Activated CD4-positive, alpha-beta T cell treated with anti-CD3 and anti-CD28 coated beads, Interleukin-2, amount 50 U/mL, for 16 hours (primary cell): ENCODE data around the gene GYG2.

Experiments used
- DNase-seq: peaks from one replicate; pipeline ENCODE4 v3.0.0-alpha.2; 2020

Gene GYG2

GRCh38 chrX:2819345-2820135 lies 9.2 kb upstream of the GYG2 start:
- no peak for DNase-seq

- DNase-seq = no peak
Measured at GRCh38 chrX:2820136-2820771, 8.5 kb upstream of the GYG2 start.

DNA sequence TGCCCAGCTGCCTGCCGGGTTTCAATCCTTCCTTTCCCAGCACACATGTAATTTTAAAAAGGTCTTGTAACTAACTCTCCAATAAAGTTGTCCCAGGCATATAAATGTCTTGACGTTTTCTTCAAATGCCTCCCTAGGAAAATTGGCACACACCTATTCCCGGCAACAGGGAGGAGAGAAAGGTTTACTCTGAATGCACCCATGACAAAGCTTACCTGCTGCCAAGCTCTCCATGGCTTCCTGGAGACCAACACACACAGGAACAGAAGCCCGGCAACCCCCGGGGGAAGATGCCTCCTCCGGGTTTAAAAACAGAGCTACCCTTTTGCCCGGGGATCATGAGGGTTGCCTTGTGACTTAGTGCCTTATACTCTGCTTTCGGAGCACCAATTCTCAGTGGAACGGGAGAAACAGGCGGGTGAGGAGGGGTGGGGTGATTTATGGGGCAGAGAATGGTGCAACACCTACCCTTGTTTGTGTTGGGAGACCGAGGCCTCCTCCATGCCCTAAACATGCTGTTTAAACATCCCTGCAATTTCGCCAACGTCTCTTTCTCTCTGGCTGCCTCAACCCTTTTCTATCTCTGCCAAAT lies 4.8 kb upstream of the GYG2 start:
- DNase-seq = no peak

- no peak for DNase-seq
Measured at GRCh38 chrX:2824886-2825285, 3.8 kb upstream of the GYG2 start.

GRCh38 chrX:2828959-2829411 lies 255 bp downstream of the GYG2 start:
- DNase-seq = no peak

- no peak for DNase-seq
Measured at GRCh38 chrX:2829469-2830246, 928 bp downstream of the GYG2 start.

- DNase-seq = no peak
Measured at GRCh38 chrX:2831471-2832228, 2.9 kb downstream of the GYG2 start.

DNA sequence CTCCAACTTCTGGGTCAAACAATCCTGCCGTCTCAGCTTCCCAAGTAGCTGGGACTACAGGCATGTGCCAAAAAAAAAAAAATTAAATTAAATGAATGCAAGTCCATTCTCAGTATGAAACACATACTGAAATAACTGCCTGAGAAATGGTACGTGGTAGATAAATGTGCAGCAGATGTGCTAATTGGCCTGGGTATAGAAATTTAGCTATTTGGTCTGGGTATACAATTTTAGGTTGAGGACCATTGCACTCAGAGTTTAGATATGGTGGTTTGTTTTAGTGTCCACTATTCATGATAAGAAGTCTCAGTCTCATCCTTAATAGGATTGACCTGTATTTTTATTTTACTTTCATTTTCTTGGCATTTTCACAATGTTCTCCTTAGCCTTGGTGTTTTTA lies 9.2 kb downstream of the GYG2 start:
- DNase-seq = no peak

DNA sequence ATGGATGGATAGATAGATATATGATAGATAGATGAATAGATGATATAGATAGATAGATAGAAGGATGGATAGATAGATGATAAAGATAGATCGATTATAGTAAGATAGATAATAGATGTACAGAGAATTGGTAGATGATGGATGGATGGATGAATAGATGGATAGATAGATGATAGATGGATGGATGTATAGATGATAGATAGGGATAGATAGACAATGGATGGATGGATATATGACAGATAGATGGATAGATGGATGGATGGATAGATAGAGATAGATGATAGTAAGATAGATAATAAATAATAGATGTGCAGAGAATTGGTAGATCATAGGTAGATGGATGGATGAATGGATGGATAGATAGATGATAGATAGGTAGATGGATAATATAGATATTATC lies 12.2 kb downstream of the GYG2 start:
- no peak for DNase-seq

DNA sequence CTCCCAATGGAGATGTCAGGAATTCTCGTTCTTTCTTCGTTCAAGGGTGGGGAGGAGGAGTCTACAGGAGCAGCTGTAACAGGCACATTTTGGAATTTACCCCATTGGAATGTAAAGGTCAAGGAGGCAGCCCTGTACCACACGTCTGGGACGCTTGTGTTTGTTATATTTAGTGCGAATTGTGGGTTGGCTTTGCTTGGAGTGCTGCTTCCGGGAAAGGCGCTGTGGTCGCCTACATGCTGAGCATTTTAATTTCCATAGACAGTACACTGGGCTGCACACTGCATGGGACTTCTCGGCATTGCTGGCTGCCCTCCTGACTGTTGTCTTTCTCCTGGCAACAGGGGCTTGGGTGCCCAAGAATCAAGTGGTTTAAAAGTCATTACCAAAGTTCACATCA lies 12.8 kb downstream of the GYG2 start:
- DNase-seq = no peak

GRCh38 chrX:2846992-2847391 lies 18.3 kb downstream of the GYG2 start:
- DNase-seq = no peak

GRCh38 chrX:2848871-2849301 lies 20.2 kb downstream of the GYG2 start:
- DNase-seq = no peak

- no peak for DNase-seq
Measured at GRCh38 chrX:2854918-2855317, 26.2 kb downstream of the GYG2 start.

- no peak for DNase-seq
Measured at GRCh38 chrX:2855761-2856160, 27.0 kb downstream of the GYG2 start.

- no peak for DNase-seq
Measured at GRCh38 chrX:2857566-2857965, 28.8 kb downstream of the GYG2 start.

DNA sequence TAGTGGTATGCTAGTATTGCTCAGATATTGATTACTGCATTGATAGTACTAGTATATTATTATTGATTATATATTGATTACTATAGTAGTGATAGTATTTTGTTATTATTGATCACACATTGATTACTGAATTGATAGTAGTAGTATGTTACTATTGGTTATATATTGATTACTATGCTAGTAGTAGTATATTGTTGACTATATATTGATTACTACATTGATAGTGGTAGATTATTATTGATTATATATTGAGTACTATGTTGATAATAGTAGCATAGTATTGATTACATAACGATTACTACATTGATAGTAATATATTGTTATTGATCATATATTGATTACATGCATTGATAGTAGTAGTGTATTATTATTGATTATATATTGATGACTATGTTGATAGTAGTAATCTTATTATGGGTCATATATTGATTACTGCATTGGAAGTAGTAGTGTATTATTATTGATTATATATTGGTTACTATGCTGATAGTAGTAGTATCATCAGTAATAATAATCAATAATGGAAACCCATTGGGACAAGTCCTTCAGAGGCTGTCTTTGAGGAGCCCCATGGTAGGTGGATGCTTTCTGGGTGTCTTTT lies 30.6 kb downstream of the GYG2 start:
- no peak for DNase-seq

GRCh38 chrX:2862404-2862803 lies 33.7 kb downstream of the GYG2 start:
- DNase-seq = no peak

- DNase-seq = no peak
Measured at GRCh38 chrX:2863646-2864045, 34.9 kb downstream of the GYG2 start.

DNA sequence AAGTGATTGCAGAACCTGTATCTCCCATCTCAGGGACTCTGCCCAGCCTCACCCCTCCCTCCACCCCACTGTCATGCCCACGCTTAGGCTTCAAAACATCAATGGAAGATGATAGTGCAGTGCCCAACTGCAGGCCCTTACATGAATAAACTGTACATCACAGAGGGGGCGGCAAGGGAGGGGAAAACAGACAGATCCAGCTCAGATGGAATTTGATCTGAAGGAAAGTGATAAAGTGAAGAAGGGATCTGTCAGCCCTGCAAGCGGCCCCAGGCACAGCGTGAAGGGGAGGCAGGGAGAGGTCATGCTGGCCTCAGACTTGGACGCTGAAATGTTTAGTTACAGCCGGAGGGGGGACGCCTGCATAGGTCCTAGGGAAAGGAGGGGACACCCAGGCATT lies 38.5 kb downstream of the GYG2 start:
- DNase-seq = no peak

GRCh38 chrX:2870650-2871049 lies 41.9 kb downstream of the GYG2 start:
- DNase-seq = no peak

DNA sequence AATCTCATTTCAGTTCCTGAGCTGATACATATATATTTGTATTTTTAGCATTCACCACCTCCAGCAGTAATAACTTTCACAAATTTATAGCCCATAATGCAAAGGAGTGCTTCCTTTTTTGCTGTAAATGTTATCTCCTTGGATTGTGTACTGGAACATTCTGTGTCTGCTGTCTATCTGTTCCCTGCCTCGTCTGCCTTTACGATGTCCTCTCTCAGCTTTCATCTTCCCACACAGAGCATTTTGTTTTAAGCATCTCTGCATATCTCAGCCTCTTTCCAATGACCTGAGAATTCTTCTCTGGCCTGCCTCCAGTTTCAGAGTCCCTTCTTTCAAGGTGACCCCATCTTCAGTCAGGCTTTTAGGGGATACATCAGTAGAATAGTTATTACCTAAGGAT lies 43.1 kb downstream of the GYG2 start:
- DNase-seq = no peak

GRCh38 chrX:2872671-2873277 lies 44.0 kb downstream of the GYG2 start:
- DNase-seq = no peak
